Adipose tissue (tissue), 3 donors: ENCODE data around the gene ENOX1. TPM values are rescaled to one million over a fixed set of nuclear protein-coding genes. Genes with fewer than 3 reads are reported as not detected.
A peak's percentile ranks its signal among the peaks of the same experiment; 100 is the strongest.

Source experiments
- H3K27ac ChIP-seq: one replicate; pipeline ENCODE4 v1.5.1; 2013; ENCODE audit warnings: low read depth, low read length
- WGBS, 3 donors: extraction: QIAGEN DNeasy Blood & Tissue Kit; methylation state at CpG; one replicate each; pipeline ENCODE4 v1.1.7; 2013; 5-methylcytosine and 5-hydroxymethylcytosine counted together
- polyA plus RNA-seq, 3 donors: library from polyadenylated mRNA; stranded (reverse); fragments of 200-250 nt; gene quantifications; one replicate each; pipeline ENCODE4 v1.2.3, GENCODE V29; 2013
- donor health status: healthy with polysubstance abuse.
- donor health status: Bipolar disorder and iron deficiency.
- donor health status: healthy.

The ENOX1 gene
- polyA plus RNA-seq, 3 donors = 0.71 to 2.4 (median 2.4) TPM

DNA sequence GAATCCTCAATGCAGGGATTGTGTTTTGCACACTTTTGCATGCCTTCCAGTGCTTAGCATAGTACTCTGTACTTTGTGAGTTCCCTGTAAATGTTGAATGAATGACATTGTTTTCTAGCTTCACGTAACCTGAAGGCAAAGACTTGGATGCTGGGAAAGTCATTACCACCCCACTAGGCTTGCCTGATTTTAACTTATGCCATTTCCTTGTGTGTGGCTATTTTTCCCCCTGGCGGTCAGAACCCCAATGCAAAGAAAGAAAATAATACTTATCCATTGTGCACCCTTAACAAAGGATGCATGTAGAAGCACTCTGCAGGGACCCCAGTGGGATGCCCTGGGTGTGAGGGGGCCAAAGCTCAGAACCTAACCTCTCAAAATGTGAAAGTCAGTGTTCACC, 1.2 kb upstream of the ENOX1 start:
- no peak overlapping the region for H3K27ac ChIP-seq
- 51 to 82% (median 60%) methylated on average over 2 of the region's 2 CpGs for WGBS, 3 donors

DNA sequence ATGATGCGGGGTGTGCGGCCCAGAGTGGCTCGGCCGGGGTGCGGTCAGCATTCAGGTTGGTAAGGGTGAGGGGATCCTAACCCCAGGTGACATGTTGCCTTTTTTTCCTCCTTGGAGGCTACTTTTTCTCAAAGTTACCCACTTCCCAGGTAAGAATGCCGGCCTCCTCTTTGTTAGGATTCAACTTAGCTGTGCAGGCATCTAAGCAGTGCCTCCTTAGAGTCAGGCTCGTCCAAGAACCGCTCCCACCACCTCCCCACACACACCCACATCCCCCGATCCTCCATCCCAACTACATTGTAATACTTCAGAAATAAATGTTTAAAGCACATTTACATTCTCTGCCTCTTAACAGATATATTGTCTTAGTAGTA, 733 bp upstream of the ENOX1 start:
- H3K27ac ChIP-seq = peak overlapping the region; percentile 29
- WGBS, 3 donors = 17 to 23% (median 21%) methylated on average over 9 of the region's 9 CpGs

DNA sequence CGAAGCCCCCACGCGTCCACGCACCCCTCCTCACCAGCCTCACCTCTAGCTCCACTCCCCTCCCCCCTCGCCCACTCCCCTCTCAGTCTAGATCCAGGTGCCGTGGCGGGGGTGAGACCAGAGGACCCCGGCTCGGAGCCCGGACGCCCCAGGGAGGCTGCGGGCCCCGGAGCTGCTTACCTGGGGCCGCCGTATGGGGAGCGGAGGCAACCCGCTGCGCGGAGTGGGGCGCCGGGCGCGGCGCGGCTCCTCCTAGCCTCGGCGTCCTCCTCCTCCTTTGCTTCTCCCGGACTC, 353 bp downstream of the ENOX1 start:
- H3K27ac ChIP-seq = no peak overlapping the region
- WGBS, 3 donors = 0 to 1% (median 1%) methylated on average over 23 to 28 of the region's 28 CpGs

DNA sequence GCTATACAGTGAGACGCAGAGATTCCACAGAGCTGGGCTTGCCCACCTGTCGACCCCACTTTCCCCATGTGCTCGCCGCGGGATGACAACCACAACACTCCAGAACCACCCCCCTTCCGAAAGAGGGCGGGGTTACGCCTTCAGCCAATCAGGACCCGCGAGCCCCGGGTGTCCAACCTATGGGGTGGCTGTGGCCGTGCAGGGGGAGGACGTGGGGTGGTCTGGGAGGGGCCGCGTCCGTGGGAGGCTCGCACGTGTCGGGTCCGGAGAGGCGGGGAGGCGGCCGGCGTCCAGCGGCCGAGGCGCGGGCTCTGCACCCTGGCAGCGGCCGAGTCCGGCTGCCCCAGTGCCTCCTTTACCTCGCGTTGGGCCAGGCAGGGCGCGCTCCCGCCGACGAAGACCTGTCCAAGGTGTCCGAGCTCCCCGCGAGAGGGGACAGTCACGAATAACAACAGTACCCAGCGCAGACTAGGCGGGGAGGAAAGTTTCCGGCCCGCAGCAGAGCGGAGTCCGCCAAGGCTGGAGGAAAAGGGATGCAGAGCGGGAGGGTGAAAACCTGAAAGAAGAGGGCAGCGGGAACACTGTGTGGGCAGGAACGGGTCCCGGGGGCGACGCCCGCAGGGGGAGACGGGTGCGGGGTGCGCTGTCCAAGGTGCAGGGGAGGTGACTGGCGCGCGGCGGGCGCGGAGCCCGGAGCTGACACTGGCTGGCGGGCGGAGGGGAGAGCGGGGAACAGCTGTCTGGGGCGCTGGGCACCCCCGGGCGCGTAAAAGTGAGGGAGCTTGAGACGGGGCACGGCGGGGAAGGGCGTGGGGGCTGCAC, 911 bp downstream of the ENOX1 start:
- WGBS, 3 donors = 1% methylated on average over 60 to 76 of the region's 76 CpGs
- no peak overlapping the region for H3K27ac ChIP-seq

DNA sequence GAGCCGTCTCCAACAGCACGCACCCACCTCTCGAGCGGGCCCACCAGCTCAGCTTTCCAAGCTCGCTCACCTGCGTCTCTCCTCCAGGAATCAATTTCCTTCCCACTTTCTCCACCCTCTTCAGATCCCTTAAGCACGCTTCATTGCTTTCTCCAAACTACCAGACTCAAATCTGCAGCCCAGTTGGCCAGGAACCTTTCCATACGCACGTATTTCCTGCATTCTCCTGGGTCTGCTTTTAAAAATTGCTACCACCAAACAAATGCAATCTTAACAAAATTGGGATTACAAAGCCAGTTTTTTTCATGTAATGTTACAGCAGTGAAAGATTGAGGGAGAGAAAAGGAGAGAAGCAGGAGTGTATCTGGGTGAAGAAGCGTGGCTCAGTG, 1.5 kb downstream of the ENOX1 start:
- no peak overlapping the region for H3K27ac ChIP-seq
- 40 to 55% (median 42%) methylated on average over 10 of the region's 10 CpGs for WGBS, 3 donors

DNA sequence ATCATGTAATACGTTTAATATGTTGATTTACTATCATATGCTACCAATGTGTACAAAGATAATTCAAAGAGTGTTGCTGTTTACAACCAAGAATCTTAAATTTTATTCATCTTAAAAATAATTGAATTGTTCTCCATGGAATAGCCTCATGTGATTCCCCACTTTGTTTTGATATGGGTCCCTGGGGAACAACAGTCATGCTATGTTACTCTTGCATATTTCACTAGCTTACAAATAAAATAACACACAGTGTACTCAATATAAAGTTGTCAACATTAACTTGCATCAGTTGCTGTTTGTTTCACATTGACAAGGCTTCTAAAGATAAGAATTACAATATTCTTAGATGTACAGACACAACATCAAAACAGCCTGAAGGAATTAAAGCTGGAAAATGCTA, 2.3 kb downstream of the ENOX1 start:
- WGBS, 3 donors = 73 to 80% (median 77%) methylated on average over 1 of the region's 1 CpG
- no peak overlapping the region for H3K27ac ChIP-seq

DNA sequence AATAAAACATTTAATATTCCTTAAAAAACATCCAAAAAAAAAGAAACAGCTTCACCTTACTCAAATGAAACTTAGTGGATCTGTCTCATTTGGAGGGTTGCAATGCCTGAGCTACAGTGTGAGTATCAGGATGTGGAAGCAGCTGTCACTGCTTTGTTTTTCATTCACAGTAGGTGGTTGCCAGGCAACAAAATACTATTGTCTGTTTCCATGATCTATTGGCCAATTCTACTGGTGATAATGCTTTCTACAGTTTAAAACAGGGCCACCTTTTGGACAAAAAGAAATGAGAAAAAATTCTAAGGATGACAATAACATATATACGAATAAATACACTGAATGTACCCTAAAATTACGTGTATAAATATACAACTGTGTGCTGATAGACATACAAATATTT, 3.0 kb downstream of the ENOX1 start:
- WGBS, 3 donors = 81 to 88% (median 87%) methylated on average over 2 of the region's 2 CpGs
- H3K27ac ChIP-seq = no peak overlapping the region

DNA sequence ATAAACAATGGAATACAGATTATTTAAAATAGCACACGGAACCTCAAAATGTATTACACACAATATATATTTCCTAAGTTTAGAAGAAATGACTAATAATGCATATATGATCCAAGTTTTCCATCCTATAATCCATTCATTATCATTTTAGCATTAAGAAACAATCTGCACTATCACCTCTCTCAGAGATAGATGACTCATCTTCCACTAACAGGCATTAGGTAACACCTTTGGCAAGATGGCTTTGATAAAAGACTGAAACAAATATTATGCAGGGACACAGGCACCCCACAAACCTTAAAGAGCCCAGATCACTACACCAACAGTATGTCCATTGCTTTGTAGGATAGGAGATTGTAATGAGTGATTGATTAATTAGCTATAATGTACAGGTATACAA, 4.1 kb downstream of the ENOX1 start:
- H3K27ac ChIP-seq = no peak overlapping the region
- WGBS, 3 donors = 87 to 98% (median 95%) methylated on average over 1 of the region's 1 CpG

DNA sequence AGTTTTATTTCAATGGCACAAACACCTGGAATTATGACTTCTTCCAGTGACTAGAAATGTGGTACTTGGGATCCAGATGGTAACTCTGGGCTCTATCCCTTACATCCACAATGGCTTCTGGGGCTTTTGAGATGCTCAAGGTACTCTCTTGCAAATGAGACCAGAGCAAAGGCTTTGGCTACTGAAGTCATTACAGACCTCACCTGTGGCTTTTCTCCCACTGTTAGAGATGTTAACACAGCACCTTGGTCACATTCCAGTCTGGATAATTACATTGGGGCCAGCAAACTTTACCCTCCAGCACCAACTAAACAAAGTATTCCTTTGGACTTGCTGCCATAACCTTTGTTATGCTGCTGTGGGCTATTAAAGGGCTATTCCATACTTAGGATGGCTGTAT, 6.1 kb downstream of the ENOX1 start:
- no peak overlapping the region for H3K27ac ChIP-seq

DNA sequence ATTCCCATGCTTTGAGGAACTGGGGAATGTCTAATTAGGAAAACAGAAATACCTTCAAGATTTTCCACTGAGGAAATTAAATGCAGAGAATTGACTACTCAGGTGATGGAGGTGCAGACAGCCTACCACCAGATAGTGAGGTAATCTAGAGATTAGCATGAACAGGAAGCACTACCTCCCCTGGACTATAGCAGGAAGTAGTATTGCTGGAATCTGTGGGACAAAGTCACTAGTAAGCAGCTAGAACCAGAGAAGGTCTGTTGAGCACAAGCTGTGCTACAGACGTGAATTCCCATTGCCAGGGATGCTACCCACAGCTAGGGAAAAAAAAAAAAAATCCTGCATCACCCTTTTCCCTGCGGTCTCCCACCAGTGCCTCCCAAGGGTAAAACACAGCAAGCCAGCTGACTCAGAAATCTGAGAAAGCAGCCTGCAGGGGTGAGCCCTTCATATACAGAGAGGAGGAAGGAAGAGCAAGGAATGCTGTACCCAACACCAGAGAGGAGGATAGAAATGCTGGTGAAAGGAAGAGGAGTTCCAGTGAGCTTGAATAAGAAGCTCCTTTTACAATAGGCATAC, 10.2 kb downstream of the ENOX1 start:
- WGBS, 3 donors = 69 to 76% (median 74%) methylated on average over 2 of the region's 2 CpGs
- H3K27ac ChIP-seq = no peak overlapping the region

DNA sequence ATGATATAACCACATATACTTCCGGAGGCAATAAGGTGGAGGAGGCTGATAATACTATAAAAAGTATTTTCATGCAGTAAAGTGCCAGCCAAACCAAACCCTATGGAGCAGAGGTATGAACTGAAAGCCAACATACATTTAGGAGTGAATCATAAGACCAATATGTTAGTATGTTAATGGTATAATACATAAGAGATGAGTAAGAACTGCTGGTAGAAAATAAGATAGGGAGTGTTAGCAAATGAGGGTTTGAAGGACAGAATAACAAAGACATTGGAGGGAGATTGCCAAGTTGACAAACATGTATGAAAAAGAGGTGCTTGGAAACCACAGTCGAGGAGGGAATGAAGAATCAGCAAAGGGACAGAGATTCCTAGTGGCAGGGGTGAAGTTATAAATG, 10.8 kb downstream of the ENOX1 start:
- H3K27ac ChIP-seq = no peak overlapping the region
- 78 to 93% (median 89%) methylated on average over 2 of the region's 2 CpGs for WGBS, 3 donors

DNA sequence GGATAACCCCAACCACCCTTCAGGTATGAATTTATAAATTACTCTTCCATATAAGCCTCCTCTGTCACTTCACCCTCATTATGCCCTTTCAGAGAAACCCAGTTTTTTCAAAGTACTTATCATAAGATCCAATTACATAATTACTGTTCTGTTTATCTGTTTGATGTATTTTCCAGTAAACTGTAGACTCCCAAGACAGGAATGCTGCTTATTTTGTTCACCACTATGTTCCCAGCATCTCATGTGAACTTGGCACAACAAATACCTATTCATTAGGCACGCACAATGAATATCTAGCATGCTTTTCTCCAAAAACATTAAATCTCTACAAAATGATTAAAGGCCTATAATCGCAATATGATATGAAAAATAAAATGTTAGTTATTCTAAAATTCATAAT, 13.2 kb downstream of the ENOX1 start:
- no peak overlapping the region for H3K27ac ChIP-seq
- 74 to 88% (median 79%) methylated on average over 2 of the region's 2 CpGs for WGBS, 3 donors

DNA sequence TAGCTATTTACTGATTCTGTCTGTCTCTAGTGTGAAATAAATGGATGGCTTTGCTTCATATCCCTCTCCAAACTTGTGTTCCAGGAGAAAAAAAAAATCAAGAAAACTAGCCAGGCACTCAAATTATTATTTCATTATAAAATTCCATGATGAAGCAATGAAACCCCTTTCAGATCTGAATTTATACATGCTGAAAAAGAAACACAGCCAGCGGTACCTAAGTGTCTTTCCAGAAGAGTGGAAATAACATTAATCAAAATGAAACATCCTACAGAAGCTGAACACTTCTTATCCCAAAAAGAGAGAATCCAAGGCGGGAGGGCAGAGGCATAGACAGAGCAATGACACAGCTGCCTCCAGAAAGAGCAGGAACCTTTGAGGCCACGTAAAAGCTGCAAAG, 15.9 kb downstream of the ENOX1 start:
- 57 to 78% (median 64%) methylated on average over 3 of the region's 3 CpGs for WGBS, 3 donors

DNA sequence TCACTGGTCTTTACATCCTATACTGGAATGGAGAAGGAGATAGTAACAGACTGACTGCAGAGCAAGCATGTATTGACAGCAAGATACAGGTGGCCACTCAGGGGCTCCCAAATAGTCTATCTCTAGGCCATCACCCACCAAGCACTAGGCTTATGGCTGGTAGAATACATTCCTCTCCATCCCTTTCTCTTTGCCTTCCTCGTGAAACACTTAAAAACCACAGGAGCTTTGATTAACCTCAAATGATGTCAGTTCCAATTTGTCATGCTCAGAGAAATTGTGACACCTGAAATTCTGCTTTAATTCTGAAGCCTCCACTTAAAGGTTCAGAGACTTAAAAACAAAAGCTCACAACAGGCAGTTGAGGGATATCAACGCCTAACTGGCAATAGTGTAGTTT, 17.2 kb downstream of the ENOX1 start:
- 75 to 84% (median 81%) methylated on average over 2 of the region's 2 CpGs for WGBS, 3 donors

More for the DNA sequence above, 15.9 kb downstream of the ENOX1 start:
- H3K27ac ChIP-seq = no peak overlapping the region

DNA sequence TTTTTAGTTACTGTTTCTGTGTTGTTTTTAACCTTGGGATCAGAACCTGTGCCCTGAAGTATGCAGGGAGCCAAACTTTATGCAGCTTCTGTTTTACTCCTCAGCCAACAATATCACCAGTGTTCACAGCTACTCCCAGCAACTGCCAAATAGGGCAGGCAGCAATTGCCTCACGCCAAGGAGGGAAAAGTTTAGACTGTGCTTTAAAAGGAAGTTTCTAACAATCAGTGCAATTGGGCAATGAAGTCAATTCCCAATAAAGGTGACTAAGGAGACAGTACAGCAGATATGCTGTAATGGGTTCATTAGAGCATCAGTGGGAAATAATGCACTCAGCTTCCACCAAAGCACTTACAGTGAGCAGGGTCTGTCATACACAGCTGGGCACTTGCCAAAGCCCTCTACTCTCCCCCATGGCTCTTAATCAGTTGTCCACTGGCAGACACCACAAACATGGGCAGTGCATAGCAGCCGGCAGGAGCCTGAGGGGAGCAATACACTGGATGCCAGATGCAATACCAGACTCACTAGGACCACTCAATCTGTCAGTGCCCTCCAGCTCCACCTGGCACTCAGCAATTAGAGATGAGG, 19.3 kb downstream of the ENOX1 start:
- WGBS, 3 donors = 44 to 50% (median 48%) methylated on average over 2 of the region's 2 CpGs
- H3K27ac ChIP-seq = no peak overlapping the region

More for the DNA sequence above, 17.2 kb downstream of the ENOX1 start:
- no peak overlapping the region for H3K27ac ChIP-seq

DNA sequence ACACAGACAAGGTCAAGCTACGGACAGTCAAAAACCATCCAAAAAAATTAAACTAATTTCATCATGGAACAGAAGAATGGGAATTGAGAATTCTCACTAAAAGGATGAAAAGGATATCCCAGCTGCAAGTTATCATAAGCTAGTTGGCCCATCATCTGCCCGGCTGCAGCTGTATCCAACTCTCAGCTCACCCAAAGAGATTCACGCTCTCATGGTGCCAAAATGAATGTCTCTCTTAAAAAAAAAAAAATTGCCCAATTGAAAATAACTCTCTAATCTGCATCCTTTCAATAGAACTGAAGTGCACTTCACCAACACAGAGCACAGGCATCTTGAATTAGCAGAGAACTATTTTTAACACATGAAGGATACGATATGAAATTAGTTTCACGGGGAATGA, 20.0 kb downstream of the ENOX1 start:
- no peak overlapping the region for H3K27ac ChIP-seq
- WGBS, 3 donors = 46 to 53% (median 51%) methylated on average over 5 of the region's 5 CpGs

DNA sequence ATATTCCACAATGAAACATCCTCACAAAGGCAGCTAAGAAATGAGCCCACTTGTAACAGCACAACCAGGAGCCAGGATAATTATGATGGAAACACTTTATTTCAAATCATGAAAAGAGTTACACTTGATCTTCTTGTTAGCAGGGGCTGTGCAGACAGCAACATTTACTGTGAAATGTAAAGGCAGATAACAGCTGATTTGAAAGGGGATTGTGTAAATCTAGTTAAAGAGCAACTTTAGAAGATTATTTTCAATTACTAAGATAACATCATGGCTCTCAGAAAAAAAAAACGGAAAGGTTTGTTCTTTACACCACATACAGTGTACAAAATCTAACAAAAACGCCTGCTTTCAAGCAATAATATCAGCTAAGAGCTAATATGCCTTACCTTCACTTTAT, 22.4 kb downstream of the ENOX1 start:
- WGBS, 3 donors = 47 to 79% (median 64%) methylated on average over 2 of the region's 2 CpGs
- no peak overlapping the region for H3K27ac ChIP-seq

DNA sequence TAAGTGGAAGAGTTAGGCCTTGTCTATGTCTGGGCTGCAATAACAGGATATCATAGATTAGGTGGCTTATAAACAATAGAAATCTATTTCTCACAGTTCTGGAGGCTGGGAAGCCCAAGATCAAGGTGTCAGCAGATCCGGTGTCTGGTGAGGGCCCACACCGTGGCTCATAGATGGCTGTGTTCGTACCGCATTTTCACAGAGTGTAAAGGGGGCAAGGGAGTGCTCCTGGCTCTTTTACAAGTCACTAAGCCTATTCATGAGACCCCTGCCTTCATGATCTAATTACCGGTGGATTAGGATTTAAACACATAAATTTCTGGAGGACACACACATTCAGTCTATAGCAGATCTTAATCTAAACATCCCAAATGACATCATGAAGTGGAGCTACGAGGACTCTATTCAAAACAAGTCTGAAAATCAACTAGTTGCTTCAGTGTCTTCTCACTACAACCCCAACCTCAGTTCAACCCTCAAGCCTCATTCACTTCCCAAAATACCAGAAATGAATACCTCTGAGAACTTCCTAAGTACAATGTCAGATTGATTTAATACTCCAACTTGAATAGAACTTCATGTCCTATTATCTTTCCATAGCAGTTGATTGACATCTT, 23.5 kb downstream of the ENOX1 start:
- 85 to 94% (median 94%) methylated on average over 6 of the region's 6 CpGs for WGBS, 3 donors

DNA sequence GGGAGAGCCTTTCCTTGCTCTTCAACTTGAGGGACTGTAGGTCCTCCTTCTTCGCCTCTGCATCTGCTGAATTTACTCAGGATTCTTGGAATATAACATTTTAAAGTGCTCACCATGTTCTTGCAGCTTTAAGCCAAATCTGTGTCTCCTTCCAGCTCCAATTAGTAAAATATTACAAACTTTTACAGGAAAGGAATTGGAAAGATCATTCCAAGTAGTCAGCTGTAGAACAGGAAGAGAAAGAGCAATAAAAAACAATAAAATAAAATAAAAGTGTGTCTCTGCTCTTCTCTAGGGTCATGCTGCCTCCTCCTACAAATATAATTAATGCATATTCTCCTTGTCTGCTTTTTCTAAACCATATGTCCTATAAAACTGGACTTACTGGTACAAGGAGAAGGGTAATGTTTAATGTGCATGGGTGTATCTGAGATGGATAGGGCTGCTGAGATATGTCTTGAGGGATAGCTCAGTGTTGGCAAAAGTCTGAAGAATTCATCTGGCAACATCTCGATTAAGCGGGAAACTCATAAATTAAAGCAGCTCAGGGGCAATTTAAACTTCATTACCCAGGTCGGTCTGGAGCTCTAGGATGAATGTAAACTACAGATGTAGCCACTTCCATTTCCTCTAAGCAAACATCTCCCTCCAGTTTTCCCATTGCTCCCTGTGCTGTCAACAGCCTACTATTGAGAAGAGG, 25.0 kb downstream of the ENOX1 start:
- H3K27ac ChIP-seq = no peak overlapping the region
- WGBS, 3 donors = 66 to 84% (median 75%) methylated on average over 4 of the region's 4 CpGs

More for the DNA sequence above, 23.5 kb downstream of the ENOX1 start:
- no peak overlapping the region for H3K27ac ChIP-seq
